OCI-LY3 (cell line): ENCODE data around the gene NEK11.

Experiments used
- CTCF ChIP-seq: fragments of 200-600, 300-600 bp; sonication (generic); IDR thresholded peaks from 2 replicates; pipeline ENCODE4 v1.5.1; 2014; ENCODE audit warnings: antibody characterized with exemption, low read length, low read depth
- EZH2phosphoT487 ChIP-seq: fragments of 200-600 bp; shearing (Covaris generic); IDR thresholded peaks from 2 replicates; pipeline ENCODE4 v1.6.1; 2018; ENCODE audit warnings: antibody characterized with exemption, mixed run types, low read depth

- TF ChIP-seq EZH2phosphoT487: no peak
- TF ChIP-seq CTCF: no peak
Observed at GRCh38 chr3:131356006-131356595, 329.4 kb downstream of the NEK11 start.
